HG03520 (cell line): Measurements from ENCODE around the gene ZFHX2.

Source experiments
- ATAC-seq: cut with Tn5 transposase; IDR thresholded peaks from one replicate; pipeline ENCODE4 v1.9.1; 2021; ENCODE audit warnings: mild to moderate bottlenecking, moderate library complexity; ENCODE audit not compliant: unreplicated experiment

ZFHX2 gene

GRCh38 chr14:23523229-23524016, 28.1 kb downstream of the ZFHX2 start:
- ATAC-seq, result no peak

- ATAC-seq, result no peak
Measured at GRCh38 chr14:23522643-23523198, 28.8 kb downstream of the ZFHX2 start.

GRCh38 chr14:23521785-23522640, 29.6 kb downstream of the ZFHX2 start:
- no peak for ATAC-seq

DNA sequence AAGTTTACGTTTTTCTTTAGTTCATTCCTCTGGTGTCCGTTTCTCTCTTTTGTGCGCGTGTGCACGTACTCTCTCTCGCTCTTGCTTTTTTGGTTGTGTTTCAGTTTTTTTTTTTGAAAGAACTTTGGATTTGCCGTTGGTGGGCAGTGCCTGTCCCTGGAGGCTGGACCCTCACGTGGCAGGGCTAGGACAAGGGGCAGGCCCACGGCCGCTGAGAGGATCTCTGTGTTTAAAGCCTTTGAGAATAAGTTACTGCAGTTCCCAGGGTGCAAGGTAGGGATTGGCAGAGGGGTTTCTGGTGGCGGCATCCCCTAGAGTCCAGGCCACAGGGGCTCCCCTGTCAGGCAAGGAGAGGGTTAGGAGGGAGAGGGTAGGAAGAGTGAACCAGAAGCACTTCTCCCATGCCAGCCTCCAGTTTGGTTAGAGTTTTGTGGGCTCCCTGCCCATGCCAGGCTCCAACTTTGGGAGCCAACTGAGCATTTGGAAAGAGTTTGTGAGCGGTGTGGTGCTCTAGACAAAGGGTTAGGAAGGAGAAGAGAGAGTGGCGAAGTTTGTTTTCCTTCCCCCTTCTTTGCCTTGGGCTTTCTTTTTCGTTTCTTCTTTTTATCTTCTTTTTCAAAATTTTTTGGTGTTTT, 30.5 kb downstream of the ZFHX2 start:
- ATAC-seq, result no peak

DNA sequence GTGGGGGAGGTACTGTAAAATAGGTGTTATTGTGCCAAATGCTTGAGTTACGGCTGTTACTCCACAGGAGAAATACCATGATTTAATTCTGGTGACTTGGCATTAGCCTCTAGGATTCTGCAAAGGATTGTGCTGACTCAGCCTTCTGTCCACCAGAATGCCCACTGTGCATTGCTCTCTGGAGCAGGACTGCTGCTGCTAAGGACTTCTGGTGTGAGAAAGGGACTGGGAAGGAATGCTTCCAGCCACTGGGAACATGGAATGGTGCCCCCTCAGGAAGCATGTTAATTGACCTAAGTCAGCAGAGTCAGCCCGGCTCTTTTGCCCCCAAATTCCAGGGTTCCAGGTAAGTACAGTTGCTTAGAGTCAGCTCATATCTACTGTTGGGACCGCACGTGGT, 32.9 kb downstream of the ZFHX2 start:
- no peak for ATAC-seq

- no peak for ATAC-seq
Measured at GRCh38 chr14:23517650-23518326, 33.8 kb downstream of the ZFHX2 start.

DNA sequence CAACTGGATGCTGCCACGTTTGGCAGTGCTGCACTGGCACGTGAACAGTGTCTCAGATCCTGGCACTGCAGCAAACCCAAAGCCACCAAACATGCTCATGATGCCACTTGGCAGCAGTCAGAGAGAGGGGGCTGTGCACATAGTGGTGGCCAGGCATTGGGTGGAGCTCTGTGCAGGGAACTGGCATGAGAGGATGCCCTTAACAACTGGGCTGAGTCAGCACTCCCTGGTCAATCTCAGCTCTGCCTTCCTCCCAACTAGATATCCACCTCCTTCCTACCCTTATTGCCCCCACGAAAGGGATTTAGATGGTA, 37.0 kb downstream of the ZFHX2 start:
- no peak for ATAC-seq

DNA sequence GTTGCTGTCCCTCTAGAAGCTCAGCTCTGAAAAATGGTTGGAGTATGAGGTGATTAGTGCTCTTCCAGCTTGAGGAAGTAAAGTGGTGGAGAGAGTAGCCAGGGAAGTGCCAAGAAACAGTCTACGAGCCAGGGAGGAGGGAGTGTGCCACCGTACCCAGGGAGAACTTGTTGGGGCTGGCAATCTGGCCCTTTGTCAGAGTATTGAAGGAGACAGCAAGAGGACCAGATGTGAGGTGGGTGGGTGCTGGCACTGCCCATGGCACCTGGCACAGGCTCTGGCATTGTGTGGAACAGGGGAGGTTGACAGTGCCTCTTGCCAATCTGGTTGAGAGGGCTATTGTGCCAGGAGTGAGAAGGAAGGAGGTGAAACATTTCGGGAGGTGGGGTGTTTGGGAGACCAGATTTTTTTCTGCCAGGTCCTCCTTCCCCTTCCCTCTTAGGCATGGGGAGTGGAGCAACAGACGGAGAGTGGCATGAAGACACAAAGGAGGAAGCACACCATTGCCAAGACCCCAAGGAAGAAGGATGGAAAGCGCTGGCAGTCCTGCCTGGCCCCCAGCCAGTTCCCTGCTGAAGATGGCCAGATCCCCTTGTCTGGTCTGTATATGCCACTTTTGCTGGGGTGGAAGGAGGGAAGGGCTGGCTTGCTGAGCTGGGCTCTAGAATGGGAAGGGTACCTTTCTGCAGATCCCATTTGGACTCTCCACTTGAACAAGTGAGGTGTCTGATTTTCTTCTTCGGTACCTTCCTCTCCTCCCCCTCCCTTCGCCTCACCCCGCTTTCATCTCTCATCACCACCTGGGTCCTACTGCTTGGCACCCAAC, 37.5 kb downstream of the ZFHX2 start:
- no peak for ATAC-seq

DNA sequence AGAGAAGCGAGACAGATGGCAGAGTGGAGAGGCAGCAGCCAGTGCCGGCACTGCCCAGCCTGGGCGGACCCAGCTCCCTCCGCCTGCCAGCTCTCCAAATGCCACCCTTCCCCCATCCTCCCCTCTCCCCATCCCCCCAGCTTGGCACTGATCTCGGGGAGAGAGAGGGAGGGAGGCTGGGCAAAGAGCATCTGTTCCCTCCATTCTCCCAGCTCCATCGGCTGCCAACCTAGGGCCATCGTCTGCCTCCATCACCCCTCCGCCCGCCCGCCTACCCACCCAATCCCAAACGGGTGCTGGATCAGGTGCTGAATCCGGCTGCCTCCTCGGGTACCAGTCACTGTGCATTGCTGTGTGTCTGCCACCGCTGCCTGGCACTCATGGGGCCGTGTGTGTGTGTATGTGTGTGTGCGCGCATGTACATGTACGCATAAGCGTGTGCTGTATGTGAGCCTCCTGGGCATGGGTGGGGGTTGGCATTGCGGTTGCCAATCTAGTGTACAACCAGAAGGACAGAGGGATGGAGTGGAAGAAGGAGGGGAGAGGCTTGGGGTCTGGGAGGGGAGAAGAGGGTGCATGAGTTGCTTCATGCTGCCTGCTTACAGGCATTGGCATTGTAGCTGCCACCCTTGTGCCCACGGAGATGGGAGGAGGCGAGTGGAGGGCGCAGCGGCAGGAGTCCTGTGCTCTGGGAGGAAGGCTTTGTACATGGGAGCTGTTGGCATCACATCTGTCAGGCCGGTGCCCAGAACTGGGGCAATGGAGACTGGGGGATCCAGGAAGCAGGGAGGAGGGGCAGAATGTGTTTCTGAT, 38.4 kb downstream of the ZFHX2 start:
- ATAC-seq, result no peak

DNA sequence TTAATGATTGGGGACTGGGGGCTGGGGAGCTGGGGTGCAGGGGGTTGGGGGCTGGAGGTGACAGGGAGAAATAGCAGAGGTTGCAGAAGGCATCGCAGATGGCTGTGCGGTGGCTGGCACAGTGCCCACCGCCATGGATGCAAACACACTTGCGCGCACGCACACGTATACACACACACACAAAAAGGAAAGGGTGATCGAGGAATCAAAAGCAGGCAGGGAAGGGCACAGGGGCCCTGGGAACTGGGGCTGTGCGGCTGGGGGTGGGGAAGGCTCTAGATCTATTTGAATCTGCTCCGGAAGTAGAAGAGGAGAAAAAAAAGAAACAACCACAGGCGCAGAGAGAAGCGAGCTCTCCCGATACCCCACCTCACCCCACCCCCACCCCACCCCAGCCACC, 39.4 kb downstream of the ZFHX2 start:
- ATAC-seq, result no peak

DNA sequence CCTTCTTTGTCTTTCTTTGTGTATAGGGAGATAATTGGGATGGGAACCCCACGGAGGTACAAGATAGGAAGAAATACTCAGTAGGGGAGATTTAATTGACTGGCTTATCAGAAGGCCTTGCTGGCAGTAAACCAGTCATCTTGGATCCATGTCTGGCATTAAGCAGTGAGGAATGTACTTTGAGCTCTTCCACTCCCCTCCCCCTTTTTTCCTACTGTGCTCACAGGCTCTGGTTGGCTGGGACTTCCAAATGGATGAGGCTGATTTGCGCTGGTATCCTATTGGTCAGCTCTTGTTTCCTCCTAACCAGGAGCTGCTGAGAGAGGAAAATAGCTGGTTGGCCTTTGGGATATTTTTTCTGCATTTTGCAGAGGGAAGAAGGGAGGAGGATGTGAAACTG, 57.3 kb downstream of the ZFHX2 start:
- no peak for ATAC-seq

DNA sequence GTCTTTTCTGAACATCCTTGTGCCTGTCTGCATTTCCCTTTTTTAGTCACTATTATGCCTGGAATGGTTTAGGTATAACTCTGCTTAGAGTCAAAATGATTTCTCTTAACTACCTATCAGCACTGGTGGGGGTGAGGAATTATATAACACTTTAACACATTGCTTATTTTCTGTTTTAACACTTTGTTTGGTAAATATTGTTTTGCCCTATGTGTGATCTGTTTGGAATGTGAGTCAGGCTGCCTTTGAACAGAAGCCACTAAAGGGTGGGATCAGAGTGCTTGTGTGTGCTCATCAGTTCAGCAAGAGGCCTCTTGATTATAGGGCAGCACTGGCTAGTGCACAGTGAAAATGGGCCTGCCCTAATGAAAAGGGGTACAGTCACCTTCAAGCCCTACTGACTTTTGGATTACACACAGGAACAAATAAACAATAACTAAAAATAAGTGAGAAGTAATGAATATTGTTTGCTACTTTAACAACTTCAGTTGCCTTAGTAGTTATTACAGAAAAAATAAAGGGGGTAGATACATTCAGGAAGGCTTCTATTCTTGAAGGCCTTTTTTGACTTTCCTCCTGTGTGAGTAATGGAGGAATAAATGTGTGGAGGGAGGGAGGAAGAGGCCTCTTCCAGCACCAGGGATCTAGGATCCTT, 58.8 kb downstream of the ZFHX2 start:
- no peak for ATAC-seq

GRCh38 chr14:23487216-23487615, 64.3 kb downstream of the ZFHX2 start:
- no peak for ATAC-seq

- no peak for ATAC-seq
Measured at GRCh38 chr14:23486036-23486435, 65.5 kb downstream of the ZFHX2 start.

- no peak for ATAC-seq
Measured at GRCh38 chr14:23485326-23485725, 66.2 kb downstream of the ZFHX2 start.

- no peak for ATAC-seq
Measured at GRCh38 chr14:23483236-23483854, 68.2 kb downstream of the ZFHX2 start.

DNA sequence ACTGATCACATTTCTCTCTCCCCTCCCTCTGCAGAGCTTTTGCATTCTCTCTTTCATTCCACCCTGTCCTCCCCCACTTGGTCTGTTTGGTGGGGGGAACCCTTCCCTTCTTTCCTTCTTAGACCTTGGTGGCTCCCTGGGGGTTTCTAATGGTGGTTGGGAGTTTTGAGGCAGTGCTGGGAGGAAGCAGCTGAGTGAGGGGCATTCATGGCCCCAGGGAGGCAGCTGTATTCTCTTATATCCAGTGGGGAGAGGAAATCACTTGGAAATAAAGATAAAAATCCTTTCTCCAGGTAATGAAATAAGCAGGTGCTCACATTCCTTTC, 68.8 kb downstream of the ZFHX2 start:
- no peak for ATAC-seq

DNA sequence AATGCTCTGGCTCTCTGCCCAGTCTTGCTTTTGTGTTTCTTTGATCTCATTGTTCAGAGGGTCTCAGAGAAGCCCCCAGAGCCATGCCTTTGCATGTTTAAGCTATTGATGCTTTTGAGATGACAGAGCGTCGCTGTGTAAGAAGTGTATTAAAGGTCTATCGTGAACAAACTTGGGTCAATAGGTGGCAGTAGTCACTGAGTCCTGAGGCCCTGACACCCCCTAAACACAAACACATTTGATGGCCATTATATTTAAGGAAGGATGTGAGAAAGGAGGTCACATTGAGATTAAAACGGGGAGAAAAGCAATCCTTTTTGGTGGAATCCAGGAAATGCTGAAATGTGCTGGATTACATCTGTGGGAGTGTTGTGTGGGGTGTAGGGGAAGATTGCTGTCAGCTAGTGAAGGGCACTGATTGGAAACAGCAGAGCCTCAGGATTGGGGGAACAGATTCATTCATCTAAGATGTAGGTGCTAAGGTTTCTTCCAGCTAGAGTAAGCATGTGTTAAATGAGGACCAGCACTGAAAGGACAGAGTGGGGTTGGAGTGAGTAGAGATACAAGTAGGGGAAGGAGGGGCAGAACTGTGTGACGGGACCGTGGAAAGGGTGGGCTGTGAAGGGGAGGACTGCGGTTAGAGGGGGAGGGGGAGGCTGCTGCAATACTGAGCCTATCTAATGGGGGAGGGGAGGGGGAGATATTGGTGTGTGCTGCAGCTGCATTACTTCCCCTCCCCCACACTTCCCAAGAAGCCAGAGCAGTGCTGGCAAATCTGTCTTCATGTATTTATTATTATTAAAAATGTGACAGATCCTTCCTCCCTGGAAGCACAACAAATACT, 69.4 kb downstream of the ZFHX2 start:
- ATAC-seq, result no peak
